HEK293 (cell line): Measurements from ENCODE around the gene LRCH1.

ENCODE experiments used
- GLIS2 ChIP-seq: fragments of 450-650 bp; formaldehyde crosslinking; IDR thresholded peaks from 2 replicates; pipeline ENCODE4 v1.5.1; 2016; ENCODE audit warnings: missing biosample characterization, missing genetic modification characterization
- ZNF600 ChIP-seq: fragments of 450-650 bp; formaldehyde crosslinking; IDR thresholded peaks from 2 replicates; pipeline ENCODE4 v1.5.1; 2016; ENCODE audit warnings: missing biosample characterization, missing genetic modification characterization

GRCh38 chr13:46629811-46630413, 76.9 kb downstream of the LRCH1 start:
- no peak for TF ChIP-seq ZNF600 (tag by site-specific recombination)
- TF ChIP-seq GLIS2 (tag by site-specific recombination), result no peak
